GM19463 (cell line): ENCODE results near the gene CNGA2.

Source experiments
- ATAC-seq: cut with Tn5 transposase; IDR thresholded peaks from one replicate; pipeline ENCODE4 v1.9.1; 2021; ENCODE audit warnings: mild to moderate bottlenecking, moderate library complexity; ENCODE audit not compliant: unreplicated experiment

Gene CNGA2

DNA sequence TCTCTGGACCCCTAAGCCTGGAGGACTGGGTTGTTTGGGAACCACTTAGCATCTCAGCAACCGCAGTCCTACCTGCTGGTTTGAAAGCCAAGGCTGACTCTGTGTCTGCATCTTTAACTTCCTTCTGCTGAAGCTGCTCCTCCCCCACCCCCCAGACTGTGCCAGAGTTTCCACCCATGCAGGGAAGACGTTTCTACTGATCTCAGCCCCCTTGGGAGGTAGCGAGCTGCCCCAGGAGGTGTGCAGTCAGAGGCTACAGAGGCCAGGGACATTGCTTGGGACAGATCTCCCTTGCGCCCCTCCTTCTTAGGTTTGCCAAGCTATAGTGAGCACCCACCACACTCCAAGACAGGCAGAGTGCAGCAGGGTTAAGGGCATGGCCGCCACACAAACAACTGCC, 23.4 kb upstream of the CNGA2 start:
- ATAC-seq = no peak

DNA sequence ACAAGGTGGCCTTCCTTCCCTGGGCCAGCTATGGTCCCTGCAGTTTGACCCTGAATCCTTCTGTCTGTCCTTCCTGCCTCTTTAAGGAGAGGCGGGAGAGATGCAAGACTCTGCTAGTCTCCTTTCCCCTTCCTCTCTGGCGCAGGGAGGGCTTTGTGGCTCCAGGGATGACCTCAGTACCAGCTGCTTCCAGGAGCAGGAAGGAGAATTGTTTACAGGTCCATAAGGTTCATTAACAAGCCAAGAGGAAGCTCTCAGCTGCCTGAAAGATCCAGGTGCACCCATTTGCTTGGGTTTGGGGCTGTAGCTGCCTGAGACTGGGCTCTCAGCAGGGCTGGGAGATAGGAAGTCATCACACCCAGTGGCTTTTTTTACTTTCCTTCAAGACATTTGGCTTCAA, 22.8 kb upstream of the CNGA2 start:
- ATAC-seq = no peak

DNA sequence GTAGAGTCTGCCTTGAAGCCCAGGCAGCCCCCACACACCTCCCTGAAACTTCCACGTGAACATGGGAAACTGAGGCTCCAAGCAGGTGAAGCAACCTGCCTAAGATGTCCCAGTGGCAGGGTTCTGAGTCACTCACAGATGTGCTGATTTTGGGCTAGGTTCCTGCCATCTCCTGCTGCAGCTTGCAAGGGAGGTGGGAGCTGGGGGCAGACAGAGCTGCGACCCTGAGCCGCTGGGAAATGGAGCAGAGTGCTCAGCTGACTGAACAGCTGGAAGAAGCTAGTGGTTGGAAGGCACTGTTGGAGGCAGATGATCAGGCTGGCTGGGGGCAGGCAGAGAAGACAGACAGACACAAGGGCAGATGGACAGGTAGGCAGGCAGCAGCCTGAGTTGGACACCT, 22.3 kb upstream of the CNGA2 start:
- ATAC-seq = no peak

DNA sequence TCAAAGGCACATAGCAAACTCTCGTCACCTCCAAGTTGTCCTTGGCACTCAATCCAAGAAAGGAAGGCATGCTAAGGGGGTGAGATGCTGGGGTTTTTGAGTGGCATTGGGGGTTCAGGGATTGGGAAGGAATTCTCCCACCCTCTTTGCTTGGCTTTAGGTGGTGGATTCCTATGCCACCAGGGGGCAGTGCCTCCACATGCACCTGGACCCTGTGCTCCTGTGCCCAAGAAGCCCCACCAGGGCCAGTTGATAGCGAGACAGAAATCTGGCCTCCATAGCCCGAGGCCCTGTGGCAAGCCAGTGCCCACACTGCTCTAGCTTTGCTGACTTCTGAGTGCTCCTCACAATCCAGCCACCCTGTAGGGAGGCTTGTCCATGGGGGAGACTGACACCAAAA, 20.7 kb upstream of the CNGA2 start:
- ATAC-seq = no peak

DNA sequence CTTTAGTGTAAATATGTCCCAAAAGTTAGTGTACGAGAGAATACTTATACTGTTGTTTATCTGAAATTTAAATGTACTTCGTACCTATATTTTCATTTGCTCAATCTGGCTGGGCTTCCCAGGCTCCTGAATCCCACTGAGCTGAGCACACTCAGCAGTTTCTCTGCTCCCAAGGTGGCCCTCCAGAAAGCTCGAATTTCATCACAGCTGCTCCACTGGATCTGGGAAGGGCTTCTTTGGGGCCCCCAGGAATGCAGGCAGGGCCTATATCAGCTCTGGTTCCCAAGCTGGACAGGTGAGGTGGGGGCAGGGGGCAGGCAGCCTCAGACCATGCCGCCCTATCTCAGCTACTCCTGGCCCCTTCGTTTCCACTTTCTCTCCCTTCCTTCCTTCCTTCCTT, 20.2 kb upstream of the CNGA2 start:
- no peak for ATAC-seq

DNA sequence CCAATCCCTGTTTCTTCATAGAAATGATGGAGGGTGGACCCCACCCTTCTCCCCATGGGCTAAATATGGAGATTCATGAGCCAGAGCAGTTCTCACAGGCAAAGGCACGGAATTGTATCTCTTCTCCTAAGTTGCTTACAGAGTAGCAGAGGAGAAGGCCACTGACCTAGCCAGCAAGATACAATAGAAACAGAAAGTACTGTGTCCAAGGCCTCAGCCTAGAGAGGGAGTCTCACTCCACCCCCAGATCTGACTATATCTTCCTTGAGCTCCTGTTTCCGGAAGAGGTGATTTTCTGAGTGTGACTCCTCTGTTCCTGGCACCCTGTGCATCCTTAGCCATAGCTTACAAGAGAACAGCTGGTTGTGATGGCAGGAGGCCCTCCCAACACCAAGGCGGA, 18.8 kb upstream of the CNGA2 start, which contains the start of gene FATE1:
FATE1 (plus strand) TSS at position 284 of the 400 bp plus-strand sequence; CDS start at position 369, 85 bp downstream.
- no peak for ATAC-seq

DNA sequence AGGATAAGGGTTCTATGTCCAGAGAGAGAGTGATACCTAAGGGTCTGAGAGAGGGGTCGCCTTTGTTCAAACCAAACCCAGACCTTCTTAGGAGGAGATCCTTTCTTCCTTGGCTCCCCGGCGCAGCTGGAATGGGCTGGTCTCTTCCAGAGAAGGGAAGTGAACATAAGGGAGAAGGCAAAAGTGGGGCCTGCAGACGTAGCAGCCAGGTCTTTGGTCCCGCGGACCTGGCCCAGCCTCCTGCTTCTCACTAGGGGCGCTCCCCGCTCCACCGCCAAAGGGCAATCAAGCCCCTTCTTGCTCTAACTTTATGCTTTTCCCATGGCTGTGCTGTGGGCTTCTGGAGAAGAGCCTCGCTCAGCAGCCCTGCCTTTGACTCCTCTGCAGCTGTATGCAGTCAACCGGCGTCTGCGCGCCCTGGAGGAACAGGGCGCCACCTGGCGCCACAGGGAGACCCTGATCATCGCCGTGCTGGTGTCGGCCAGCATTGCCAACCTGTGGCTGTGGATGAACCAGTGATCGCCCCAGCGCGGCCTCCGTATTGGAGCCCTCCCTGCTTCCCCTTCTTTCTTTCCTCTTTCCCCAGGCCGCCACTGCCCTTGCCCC, 12.2 kb upstream of the CNGA2 start:
- peak; percentile 51 for ATAC-seq

DNA sequence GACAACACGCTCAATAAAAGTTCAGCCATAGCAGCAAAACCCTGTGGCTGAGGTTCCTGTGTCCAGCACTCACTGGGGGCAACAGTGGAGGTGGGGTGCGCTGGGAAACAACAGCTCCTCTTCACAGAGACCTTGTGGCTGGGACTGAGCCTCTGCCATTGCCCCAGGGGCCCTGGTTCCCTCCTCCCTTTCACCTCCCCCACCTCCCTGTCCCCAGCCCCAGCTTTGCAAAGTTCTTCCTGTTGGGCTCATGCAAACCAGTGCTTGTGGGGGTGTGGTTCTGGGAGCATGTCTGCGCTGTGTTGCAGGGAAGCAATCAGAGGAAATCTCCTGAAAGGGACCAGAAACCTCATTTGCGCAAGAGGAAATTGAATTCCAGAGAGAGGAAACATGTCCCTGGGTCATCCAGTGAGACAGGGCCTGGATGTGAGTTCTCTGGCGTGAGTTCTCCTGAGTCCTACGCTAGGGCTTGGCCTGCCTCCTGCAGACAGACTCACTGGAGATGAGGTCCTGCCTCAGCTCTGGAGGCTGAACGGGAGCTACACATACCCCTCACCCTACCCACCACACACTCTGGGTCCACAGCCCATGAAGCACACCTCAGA, 11.3 kb upstream of the CNGA2 start:
- no peak for ATAC-seq

DNA sequence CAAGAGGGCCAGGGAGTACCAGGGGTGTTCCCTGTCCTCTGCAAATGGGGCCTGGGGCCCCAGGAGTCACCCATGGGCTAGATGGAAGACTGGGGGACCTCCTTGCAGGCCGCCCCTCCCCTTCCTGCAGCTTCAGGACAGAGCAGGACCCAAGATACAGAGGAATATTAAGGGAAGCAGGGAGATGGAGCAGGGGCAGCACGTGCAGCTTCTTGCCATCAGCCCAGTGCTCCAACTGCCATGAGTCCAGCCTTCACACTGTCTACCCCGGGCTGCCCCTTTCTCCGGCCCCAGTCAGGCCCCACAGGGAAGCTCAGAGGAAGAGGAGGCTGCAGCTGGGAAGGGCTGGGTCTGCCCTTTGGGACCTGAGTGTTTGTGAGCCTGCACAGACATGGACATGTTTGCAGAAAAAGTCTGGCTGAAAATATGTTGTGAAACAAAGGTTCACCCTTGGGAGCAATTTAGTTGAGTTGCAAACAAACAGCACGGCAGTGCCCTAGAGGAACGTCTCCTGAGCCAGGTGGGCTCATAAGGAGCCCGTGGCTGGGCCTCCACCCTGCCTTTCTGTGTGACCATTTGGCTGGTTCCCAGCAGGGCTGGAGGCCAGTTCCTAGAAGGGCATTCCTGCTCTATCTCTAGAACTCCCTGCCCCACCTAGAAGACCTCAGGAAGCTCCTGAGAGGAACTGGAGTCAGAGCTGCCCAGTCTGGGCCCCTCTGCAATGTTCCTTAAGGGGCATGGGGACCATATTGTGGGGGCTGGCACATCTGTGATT, 9.8 kb upstream of the CNGA2 start:
- no peak for ATAC-seq

DNA sequence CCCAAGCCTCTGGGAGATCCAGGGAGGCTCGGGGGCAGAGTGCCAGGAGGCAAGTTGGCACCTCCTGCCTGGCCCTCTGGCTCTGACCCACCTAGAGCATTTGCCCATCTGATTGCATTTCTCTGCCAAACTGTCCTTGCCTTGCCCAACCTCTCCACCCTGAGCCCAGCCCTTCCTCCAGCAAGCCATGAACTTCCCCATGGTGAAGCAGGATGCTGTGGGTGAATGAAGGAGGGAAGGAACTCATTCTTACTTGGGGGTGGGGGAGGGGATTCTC, 9.3 kb upstream of the CNGA2 start:
- no peak for ATAC-seq

DNA sequence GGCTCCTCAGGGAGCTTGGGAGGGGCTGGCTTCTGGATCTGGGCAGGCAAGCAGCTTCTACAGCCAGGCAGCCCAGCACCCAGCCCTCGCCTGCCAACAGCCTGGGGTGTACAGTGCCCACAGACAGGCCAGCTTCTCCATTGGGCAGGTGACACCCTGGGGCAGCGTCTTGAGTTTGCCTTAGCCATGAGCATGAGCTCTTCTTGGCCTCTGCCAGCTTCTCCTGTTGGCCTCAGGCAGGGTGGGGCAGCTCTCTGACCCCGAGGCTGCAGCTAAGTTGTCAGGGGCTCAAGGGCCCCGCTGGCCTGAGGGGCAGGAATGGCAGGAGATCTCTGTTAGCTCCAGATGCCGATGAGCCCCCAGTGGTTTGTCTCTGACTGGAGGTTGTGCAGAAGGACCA, 7.8 kb upstream of the CNGA2 start:
- ATAC-seq = no peak

DNA sequence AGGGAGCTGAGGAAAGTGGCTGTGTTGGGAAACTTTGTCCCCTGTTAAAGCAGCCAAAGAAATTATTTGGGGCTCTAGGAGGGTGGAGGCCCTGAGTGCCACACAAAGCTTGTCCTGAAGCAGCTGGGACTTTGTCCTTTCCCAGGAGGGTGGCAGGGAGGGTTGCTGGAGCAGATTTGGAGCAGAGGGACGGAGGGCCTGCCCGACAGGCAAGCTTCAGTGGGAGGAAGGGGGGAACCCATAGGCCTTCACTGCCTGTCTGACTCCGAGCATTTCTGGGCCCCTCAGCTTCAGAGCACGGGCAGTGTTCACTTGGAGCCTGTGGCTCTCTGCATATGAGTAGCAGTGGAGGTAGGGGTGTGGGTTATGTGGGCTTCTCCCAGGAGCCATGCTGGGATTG, 7.2 kb upstream of the CNGA2 start:
- no peak for ATAC-seq

DNA sequence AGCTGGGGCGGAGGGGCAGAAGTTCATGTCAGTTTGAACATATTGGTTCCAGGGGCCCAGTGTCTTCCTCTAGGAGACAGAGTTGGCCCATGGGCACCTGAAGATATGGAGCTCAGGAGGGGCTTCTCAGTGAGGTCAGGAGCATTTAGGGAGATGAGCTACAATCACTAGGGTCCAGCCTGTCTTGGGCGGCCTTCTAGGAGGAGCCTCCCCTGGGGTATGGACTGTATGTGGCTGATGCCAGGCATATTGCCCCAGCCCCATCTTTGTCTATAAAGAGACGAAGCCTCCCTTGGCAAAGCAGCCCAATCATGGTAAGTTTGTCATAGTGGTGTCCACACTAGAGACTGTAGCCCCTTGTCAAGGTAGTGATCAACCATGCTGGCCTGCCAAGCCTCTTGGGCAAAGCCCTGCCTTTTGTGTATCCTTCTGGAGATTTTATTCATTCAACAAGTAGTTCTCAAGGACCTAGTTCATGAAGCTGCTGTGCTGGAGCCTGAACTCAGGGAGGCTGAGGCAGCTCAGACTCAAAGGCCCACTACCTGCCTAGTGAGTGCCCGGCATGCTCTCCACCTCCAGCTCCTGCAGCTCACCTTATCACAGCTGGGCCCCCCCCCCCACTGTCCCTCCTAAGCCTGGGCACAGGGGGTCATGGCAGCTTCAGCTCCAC, 5.4 kb upstream of the CNGA2 start:
- ATAC-seq = no peak

DNA sequence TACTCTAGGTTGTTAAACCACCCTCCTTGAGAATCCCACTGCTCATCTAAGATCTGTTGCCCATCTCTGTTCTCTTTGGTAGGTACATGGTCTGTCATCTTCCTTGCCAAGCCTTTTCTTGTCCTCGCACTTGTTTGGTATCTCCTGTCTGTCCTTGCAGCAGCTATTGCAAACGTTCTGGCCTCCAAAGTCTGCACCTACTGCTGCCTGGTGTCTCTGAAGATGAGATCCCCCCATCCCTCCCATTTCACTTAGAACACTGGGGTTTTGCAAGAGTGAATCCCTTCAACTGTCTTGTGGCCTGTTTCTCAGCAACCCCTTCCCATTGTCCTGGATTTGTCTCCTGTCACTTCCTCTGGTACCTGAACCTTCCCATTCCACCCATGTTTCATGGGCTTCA, 673 bp downstream of the CNGA2 start:
- ATAC-seq = no peak

DNA sequence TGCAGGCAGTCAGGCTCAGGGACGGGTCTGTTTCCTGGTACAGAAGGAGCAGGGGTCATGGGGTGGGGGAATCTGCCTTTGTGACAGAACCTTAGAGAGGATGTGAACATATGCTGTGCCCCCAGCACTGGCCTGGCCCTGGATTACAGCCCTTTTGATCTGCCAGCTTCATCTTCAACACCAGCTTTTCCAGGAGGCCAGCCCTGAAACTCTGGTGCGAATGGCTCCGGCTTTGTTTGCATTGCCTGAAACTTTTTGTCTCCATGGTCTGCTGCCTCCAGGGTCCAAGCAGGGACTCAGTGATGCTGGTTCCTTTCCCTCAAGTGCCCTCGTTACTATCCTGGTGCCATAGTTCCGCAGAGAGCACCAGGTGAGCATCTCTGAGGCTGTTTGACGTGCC, 2.1 kb downstream of the CNGA2 start:
- ATAC-seq = no peak

DNA sequence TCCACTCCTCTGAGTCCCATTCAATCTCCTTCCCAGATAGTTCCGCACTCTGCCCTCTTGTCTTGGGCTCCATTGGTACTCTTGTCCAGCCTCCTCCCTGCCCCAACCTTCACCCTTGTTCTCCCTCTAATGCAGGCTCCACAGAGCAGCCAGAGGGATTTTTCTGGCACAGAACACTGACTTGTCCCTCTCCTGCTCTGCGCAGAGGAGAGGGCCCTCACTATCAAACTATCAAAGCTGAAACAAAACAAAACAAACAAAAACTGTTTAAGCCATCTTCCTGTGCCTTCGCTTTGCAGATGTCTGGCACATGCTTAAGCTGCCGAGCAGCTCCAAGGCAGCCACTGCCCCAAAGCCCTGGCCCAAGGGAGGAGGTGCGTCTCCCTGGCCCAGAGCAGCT, 2.9 kb downstream of the CNGA2 start:
- no peak for ATAC-seq

DNA sequence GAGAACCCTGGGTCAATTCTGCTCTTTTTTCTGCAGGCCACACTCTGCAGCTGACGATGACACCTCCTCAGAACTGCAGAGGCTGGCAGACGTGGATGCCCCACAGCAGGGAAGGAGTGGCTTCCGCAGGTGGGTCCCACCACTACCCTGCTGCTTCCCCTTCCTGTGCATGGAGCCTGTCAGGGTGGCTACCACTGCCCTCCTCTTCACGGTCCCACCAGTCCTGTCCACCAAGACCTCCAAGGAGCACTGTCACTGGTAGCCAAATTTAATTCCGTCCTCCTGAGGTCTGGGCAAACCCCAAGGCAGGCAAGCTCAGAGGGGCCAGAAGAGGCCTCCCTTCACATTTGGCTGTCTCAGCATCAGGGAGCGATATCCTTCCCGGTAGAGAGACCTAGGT, 4.2 kb downstream of the CNGA2 start:
- ATAC-seq = no peak

DNA sequence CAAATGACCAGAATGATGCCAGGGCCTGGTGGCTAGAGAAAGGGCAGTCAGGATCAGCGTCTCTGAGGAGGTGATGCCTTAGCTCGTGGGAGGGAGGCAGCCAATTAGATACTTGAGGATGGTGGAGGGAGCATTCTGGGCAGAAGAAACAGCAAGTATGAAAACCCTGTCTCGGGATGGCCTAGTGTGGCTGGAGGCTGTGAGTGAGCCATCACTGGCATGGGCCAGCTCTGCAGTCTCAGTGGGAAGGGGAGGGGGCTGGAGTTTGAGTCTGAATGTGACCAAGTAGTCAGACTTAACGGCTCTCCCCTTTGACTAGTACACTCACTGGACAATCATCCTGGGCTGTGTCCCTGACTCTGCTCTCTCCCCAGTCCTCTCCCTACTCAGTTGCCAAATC, 7.1 kb downstream of the CNGA2 start:
- no peak for ATAC-seq

DNA sequence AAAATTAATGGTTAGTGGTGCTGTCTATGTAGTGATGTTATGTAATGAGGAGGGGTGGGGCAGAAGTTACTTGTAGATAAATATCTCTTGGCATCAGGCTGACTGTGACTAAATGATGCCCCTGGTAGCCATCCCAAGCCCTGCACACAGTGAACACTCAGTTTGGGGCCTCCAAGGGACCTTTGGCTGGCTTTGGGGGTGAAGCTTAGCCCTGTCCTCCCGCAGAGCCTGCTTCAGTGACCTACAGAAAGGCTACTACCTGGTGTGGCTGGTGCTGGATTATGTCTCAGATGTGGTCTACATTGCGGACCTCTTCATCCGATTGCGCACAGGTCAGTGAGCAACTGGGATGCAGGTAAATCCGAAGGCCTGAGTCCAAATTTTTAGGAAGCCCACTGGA, 7.8 kb downstream of the CNGA2 start:
- ATAC-seq = no peak

DNA sequence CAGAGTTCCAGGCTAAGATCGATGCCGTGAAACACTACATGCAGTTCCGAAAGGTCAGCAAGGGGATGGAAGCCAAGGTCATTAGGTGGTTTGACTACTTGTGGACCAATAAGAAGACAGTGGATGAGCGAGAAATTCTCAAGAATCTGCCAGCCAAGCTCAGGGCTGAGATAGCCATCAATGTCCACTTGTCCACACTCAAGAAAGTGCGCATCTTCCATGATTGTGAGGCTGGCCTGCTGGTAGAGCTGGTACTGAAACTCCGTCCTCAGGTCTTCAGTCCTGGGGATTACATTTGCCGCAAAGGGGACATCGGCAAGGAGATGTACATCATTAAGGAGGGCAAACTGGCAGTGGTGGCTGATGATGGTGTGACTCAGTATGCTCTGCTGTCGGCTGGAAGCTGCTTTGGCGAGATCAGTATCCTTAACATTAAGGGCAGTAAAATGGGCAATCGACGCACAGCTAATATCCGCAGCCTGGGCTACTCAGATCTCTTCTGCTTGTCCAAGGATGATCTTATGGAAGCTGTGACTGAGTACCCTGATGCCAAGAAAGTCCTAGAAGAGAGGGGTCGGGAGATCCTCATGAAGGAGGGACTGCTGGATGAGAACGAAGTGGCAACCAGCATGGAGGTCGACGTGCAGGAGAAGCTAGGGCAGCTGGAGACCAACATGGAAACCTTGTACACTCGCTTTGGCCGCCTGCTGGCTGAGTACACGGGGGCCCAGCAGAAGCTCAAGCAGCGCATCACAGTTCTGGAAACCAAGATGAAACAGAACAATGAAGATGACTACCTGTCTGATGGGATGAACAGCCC, 9.3 kb downstream of the CNGA2 start:
- ATAC-seq = no peak

DNA sequence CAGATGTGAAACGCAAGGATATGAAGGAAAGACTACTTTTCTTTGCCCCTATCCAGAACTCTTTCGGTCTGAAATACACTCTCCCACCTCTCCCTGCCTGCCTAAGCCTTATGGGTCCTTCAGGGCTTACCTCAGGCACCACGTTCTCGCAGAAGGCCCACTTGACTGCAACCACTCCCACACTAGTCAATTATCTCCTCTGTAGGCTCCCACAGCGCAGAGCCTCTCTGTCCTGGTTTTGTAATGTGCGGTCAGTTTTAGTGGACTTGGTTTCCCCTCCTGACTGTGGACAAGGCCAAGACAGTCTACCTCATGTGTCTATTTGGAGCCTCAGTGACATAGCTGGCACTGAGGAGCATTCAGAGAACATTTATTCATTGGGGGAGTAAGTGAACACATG, 11.1 kb downstream of the CNGA2 start:
- no peak for ATAC-seq
